ENCODE data around the gene IDH3G.

IDH3G gene

GRCh38 chrX:153791104-153791852, 2.9 kb downstream of the IDH3G start:
- DNase-seq (ENCODE audit: low spot score) (no peak), FAIRE-seq (no peak)

GRCh38 chrX:153789654-153790053, 4.5 kb downstream of the IDH3G start:
- DNase-seq (ENCODE audit: low spot score) (no peak), FAIRE-seq (no peak)

- FAIRE-seq: no peak
- DNase-seq (ENCODE audit: low spot score): no peak
These were observed 7.5 kb downstream of the IDH3G start for GRCh38 chrX:153786669-153787068.

DNA sequence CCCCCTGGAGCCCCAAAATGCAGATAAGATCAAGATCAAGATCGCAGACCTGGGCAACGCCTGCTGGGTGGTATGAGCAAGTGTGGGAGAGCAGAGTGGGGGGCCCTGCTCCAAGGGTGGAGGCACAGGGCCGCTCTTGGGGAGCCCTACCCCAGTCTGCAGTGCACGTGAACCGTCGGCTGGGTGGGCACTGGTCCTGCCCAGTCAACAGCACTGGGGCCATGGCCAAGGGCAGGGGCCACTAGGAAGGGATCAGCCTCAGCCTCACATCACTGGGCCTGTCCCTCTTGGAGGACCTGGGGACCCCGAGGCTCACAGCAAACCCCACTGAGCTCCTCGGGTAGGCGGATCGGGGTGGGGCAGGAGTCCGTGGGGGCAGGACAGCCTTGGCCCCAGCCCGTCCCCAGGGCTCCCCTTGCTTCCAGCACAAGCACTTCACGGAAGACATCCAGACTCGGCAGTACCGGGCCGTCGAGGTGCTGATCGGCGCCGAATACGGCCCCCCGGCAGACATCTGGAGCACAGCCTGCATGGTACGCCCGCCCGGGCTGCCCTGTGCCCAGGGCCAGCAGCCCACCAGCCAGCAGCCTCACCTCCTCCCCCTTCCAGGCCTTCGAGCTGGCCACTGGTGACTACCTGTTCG, 9.7 kb downstream of the IDH3G start:
- no peak for FAIRE-seq
- DNase-seq (ENCODE audit: low spot score): no peak

- no peak for FAIRE-seq
These were observed 10.7 kb downstream of the IDH3G start for GRCh38 chrX:153783378-153784013.

GRCh38 chrX:153782871-153783270, 11.3 kb downstream of the IDH3G start:
- FAIRE-seq (no peak), DNase-seq (ENCODE audit: low spot score) (no peak)

More at GRCh38 chrX:153783378-153784013, 10.7 kb downstream of the IDH3G start:
- no peak for DNase-seq (ENCODE audit: low spot score)

- DNase-seq (ENCODE audit: low spot score): no peak
- FAIRE-seq: no peak
These were observed 11.9 kb downstream of the IDH3G start for GRCh38 chrX:153782313-153782712.

GRCh38 chrX:153781428-153782047, 12.6 kb downstream of the IDH3G start:
- FAIRE-seq (no peak), DNase-seq (ENCODE audit: low spot score) (no peak)

DNA sequence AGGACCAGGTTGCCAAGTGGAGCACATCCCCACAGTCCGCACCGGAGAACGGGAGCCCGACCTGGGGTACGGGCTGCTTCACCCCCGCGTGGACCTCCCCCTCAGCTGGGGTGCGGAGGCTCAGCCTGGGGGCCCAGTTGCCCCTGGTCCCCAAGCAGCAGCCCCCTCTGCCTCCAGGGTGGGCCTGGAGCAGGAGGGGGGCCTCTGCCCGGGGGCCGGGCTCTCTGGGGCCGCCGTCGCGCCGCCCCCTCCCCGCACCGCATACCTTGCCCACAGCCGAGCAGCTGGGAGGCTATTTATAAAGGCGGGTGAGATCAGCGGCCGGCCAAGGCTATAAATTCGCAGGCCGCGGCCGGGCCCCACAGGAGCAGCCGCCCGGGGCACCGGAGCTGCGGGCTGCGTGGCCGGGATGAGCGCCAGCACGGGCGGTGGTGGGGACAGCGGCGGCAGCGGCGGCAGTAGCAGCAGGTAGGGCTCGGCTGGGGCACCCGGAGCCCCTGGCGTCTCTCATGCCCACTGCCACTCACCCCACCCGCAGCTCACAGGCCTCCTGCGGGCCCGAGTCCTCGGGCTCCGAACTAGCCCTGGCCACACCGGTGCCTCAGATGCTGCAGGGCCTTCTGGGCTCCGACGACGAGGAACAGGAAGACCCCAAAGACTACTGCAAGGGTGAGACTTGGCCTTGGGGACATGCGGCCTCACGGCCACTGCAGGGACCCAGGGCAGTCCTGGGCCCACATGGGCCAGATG, 13.3 kb downstream of the IDH3G start, which contains the start of gene SRPK3:
Gene SRPK3 (plus strand): TSS at position 364 of the 750 bp plus-strand sequence. CDS start 46 bp downstream, at position 410.
- DNase-seq (ENCODE audit: low spot score): no peak
- no peak for FAIRE-seq

- FAIRE-seq (no peak), DNase-seq (ENCODE audit: low spot score) (no peak)
These were observed 14.1 kb downstream of the IDH3G start for GRCh38 chrX:153779891-153780677.

DNA sequence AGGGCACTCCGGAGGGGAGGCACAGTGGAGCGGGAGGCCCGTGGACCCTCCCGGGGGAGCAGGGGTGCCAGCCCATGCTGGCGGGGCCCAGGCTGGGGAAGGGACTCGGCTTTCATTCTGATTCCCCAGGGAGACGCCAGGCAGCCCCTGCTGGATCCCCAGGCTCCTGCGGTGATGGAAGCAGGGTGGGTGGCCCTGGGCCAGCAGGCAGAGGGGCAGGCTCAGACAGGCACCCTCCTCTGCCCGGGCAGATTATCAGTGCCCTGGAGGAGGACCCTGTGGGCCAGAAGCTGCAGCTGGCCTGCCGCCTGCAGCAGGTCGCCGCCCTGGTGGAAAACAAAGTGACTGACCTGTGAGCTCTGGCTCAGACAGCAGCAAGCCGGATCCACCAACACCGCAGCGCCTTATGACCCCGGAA, 15.5 kb downstream of the IDH3G start:
- FAIRE-seq (no peak), DNase-seq (ENCODE audit: low spot score) (no peak)

GRCh38 chrX:153778181-153778580, 16.0 kb downstream of the IDH3G start:
- DNase-seq (ENCODE audit: low spot score): no peak
- FAIRE-seq: no peak

DNA sequence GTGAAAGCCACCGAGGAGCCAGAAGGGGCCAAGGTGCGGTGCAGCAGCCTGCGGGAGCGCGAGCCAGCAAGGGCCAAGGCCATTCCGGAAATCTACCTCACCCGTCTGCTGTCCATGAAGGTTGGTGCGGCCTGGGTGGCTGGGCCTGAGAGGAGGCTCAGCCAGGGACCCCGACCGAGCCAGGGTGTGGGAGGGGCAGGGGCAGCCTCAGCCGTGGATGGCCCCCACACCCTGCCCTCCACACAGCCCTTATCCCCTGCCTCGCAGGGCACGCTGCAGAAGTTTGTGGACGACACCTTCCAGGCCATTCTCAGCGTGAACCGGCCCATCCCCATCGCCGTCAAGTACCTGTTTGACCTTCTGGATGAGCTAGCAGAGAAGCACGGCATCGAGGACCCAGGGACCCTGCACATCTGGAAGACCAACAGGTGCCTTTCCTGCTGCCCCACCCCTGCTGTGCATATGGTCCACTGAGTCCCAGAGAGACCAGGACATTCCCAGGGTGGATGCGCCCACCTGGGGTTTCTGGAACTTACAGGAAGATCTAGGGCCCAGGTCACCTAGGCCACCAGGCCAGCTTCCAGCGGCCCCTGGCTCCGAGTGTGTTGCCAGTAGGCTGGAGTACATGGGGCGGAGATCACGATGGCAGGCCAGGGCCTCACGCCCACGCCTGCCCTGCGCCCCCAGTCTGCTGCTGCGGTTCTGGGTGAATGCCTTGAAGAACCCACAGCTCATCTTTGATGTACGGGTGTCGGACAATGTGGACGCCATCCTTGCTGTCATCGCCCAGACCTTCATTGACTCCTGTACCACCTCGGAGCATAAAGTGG, 16.7 kb downstream of the IDH3G start:
- FAIRE-seq (no peak), DNase-seq (ENCODE audit: low spot score) (no peak)

DNA sequence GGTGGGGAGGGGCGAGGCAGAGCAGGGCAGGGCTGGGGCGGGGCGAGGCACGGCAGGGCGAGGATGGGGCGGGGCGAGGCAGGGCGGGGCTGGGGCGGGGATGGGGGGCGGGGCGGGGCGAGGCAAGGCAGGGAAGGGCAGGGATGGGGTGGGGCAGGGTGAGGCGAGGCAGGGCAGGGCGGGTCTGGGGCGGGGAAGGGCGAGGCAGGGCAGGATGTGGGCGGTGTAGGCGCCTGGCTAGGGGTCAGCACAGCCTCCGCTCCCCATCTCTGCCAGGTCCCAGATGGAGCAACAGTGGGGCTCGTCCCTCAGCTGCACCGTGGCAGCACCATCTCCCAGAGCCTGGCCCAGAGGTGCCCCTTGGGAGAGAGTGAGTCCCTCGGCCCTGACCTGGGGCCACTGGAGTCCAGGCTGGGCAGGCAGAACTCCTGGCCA, 17.5 kb downstream of the IDH3G start:
- DNase-seq (ENCODE audit: low spot score) (no peak), FAIRE-seq (no peak)

- no peak for DNase-seq (ENCODE audit: low spot score)
- FAIRE-seq: no peak
These were observed 18.0 kb downstream of the IDH3G start for GRCh38 chrX:153776120-153776599.

DNA sequence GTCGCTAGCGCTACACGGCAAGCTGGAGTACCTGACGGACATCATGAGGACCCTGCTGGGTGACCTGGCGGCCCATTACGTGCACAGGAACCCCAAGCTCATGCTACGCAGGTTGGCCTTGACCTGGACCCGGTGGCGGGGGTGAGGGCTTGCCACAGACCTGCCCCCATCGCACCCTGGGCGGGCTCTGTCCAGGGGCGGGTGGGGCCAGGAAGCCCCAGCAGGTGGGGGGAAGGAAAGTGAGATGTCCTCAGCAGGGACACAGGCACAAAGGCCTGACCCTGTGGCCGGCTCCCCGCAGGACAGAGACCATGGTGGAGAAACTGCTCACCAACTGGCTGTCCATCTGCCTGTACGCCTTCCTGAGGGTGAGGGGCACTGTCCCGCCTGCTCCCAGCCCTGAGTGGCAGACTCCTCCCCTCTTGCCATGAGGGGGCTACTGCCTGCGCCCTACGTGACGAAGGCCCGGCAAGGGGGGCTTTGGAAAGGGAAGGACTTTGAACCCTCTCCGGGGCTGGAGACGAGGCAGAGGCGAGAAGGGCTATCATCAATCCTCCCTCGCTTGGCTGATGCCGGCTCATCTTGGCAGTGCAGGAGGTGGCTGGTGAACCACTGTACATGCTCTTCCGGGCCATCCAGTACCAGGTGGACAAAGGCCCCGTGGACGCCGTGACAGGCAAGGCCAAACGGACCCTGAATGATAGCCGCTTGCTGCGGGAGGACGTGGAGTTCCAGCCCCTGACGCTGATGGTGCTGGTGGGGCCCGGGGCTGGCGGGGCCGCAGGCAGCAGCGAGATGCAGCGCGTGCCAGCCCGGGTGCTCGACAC, 18.7 kb downstream of the IDH3G start:
- FAIRE-seq (no peak), DNase-seq (ENCODE audit: low spot score) (no peak)

DNA sequence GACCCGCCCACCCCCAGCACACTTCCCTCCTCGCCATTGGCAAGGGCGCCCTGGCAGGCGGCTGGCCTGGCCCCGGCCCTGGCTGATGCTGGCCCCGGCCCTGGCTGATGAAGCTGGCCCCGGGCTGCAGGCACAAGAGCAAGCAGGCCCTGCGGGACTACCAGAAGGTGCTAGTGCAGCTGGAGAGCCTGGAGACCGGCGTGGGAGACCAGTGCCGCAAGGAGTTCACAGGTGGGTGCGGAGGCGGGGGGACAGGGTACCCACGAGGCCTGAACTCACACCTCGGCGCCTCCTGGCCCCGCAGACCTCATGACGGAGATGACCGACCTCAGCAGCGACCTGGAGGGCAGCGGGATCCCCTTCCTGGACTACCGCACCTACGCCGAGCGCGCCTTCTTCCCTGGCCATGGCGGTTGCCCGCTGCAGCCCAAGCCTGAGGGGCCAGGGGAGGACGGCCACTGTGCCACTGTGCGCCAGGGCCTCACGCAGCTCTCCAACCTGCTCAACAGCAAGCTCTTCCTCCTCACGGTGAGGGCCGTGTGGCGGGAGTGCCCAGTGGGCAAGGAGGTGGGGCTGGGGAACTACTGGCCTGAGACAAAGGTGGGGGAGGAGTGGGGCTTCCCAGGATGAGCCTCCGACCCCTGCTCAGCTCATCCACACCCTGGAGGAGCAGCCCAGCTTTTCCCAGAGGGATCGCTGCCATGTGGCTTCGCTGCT, 19.4 kb downstream of the IDH3G start:
- DNase-seq (ENCODE audit: low spot score) (no peak), FAIRE-seq (no peak)
